ENCODE data around the gene CXCL9.
"Not testable (repeated sequence)": the region's sequence is repeated elsewhere in the genome, so short reads cannot be mapped to it uniquely, and the experiment has no call there.

Gene CXCL9

GRCh38 chr4:76011700-76012387, 4.5 kb upstream of the CXCL9 start:
- no peak for DNase-seq

DNA sequence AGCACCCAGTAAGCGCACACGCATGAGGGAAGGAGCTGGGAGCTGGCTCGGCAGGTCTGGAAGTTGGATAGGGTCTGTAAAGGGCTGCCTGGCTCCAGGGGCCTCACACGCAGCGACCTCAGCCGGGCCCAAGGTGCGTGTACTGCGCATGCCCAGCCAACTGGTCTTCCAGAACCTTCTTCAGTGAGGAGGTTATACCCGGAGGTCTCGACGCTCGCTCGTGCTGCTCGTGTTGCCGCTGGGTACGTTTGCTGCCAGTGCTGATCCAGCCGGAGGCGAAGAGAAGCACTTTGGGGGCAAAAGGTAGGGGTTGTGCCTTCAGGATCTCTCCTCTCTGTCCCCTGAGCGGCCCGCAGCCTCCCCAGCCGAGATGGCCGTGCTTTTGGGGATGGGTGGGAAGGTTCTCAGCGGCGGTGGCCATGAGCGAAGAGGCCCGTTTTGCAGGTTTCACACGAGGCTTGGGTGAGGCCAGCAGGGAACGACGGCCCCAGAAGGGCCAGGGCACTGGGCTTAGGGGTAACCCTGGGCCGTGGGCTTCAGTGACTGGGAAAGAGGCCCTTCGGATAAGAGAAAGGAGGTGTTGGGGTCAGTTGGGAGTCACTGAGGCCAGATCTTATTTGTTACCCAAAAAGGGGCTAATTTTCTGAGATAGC, 3.8 kb upstream of the CXCL9 start:
- no peak for DNase-seq

- DNase-seq, result no peak
Measured at GRCh38 chr4:76010576-76010975, 3.3 kb upstream of the CXCL9 start.

GRCh38 chr4:76009311-76009710, 2.0 kb upstream of the CXCL9 start:
- no peak for DNase-seq

GRCh38 chr4:76003620-76004019, 3.7 kb downstream of the CXCL9 start:
- DNase-seq, result no peak

GRCh38 chr4:76003035-76003434, 4.3 kb downstream of the CXCL9 start:
- DNase-seq, result no peak

DNA sequence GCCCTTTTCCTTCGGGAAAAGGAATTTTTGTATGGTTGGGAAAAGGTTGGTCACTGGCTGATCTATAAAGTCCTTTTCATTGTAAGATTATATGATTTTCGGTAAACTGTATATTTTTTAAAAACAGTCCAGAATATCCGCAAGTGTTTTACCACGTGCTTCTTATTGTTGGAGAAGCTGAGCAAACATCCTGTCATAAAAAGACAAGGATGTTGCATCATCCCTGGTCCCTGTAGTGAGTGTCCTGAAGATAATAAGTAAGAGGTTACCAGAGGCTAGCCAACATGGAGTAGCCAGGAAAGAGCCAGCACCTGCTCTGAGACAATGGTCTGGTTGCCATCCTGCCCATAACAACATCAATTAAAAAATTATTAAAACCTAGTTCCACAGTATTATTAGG, 5.1 kb downstream of the CXCL9 start:
- no peak for DNase-seq

- DNase-seq, result no peak
Measured at GRCh38 chr4:76001700-76002099, 5.6 kb downstream of the CXCL9 start.

DNA sequence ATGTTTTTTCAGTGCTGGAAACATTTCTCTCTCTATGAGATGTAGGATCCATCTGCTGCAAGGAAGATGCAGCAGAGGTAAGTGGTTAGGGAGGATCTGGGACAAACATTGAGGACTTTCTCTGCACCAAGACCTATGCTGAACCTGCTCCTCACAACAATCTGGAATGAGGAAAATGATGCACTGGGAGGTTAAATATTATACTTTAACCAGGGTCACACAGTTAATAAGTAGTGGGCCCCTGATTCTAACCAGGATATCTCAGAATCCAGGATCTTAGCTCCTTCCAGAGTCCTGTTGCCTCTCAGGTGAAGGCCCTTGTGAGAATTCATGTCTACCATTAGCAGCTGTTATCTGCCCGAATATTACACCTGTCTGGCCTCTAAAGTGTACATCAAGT, 7.0 kb downstream of the CXCL9 start:
- no peak for DNase-seq

DNA sequence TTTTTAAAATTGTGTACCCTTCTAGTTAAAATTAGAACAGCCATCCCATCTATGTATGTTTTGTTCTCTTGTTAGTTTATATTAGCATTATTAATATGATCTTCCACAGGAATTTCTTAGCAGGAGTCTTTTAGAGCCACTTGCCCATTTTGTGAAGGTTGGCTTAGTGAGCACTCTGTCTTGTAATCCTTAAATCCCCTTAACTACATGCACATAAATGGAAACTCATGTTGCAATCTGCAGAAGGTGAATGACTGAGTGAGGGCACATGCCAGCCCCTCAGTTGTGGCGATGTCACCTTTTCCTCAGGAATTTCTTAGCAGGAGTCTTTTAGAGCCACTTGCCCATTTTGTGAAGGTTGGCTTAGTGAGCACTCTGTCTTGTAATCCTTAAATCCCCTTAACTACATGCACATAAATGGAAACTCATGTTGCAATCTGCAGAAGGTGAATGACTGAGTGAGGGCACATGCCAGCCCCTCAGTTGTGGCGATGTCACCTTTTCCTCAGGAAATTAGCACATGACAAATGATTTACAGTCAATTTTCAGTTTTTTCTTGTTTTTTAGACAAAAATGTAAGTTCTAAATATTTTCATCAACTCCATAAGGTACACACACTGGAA, 8.7 kb downstream of the CXCL9 start:
- DNase-seq, result not testable (repeated sequence)

GRCh38 chr4:75997946-75998345, 9.4 kb downstream of the CXCL9 start:
- no peak for DNase-seq

GRCh38 chr4:75997081-75997480, 10.2 kb downstream of the CXCL9 start:
- no peak for DNase-seq

- DNase-seq, result peak; percentile 60
Measured at GRCh38 chr4:75995727-75996126, 11.6 kb downstream of the CXCL9 start.

DNA sequence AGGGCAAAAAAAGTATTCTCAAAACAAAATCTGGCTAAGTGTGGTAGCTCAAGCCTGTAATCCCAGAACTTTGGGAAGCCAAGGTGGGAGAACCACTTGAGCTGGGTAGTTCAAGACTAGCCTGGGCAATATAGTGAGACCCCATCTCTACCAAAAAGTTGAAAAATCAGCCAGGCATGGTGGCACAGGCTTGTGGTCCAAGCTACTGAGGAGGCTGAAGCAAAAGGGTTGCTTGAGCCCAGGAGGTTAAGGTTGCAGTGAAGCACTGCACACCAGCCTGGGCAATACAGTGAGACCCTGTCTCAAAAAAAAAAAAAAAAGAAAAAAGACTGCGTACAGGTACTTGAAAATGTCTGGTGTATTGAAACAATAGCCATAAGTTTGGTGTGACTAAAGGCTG, 14.8 kb downstream of the CXCL9 start:
- DNase-seq, result no peak

- DNase-seq, result peak; percentile 5
Measured at GRCh38 chr4:75989846-75990528, 17.3 kb downstream of the CXCL9 start.

GRCh38 chr4:75985116-75985515, 22.2 kb downstream of the CXCL9 start:
- DNase-seq, result no peak

DNA sequence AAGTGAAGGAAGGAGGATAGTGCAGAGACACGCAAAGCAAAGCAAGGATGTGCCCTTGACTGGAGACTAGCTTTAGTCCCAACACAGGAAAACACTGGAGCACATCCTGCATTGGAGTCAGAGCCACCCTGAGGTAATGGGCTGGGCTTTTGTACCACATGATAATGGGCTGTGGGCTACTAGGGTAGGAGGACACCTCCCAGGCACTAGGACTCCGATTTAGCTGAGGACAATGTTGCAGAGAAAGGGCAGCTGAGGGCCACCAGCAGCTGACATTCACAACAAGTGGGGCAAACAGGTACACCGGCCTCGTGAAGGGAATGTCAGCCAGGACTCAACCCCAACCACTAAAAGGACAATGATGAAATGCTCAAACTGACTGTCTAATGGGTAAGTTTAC, 26.7 kb downstream of the CXCL9 start:
- no peak for DNase-seq

GRCh38 chr4:75976177-75976576, 31.1 kb downstream of the CXCL9 start:
- DNase-seq, result no peak

DNA sequence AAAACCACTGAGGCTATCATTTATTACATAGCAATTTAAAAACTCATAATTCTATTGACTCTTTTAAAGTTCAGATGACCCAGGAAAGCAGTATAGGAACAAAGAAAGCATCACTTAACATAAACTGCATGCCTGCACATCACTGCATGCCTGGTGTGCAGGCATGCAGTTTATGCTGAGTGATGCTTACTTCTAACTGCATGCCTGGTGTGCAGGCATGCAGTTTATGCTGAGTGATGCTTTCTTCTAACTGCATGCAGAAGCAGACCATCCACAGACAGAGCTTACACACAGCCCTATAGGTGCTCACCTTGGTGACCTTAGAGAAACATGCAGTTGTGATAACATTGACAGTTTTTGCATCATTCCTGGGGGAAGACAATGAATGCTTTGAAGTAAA, 33.5 kb downstream of the CXCL9 start:
- no peak for DNase-seq

DNA sequence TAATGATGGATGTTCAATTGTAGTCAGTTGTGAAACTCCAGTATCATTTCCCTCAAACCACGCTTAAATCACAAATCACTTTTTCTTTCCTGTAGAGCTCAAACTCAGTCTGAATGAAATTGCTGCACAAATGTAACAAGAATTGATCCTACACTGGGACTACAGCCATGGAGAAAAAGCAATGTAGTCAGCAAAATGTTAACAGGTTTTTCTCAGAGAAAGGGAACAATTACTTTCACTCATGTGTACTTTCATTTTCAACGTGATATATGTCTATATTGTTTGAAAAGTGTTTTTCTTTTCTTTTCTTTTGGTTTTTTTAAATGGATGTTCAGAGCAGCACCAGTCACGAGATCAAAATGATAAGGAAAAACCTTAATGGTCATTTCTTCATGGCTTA, 39.2 kb downstream of the CXCL9 start:
- no peak for DNase-seq

DNA sequence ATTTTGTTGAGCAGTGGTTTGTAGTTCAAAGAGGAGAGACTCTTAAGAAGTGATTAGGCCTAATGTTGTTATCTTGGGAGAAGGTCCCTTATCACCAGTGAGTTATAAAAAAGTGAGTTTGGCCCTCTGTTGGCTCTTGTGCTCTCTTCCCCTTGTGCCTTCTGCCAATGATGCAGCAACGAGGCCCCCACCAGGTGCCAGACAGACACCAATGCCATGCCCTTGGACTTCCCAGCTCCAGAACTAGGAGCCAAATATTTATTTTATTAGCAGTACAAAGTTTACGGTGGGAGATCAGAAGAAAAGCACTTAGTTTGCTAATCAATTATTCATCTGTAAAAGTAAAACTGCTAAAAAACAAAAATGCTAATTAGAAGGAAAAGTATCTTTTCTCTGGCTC, 43.8 kb downstream of the CXCL9 start:
- no peak for DNase-seq

GRCh38 chr4:75962072-75962471, 45.2 kb downstream of the CXCL9 start:
- DNase-seq, result not testable (repeated sequence)

- DNase-seq, result not testable (repeated sequence)
Measured at GRCh38 chr4:75958546-75958945, 48.8 kb downstream of the CXCL9 start.

- DNase-seq, result not testable (repeated sequence)
Measured at GRCh38 chr4:75954811-75955210, 52.5 kb downstream of the CXCL9 start.

Data from retina (tissue), 1 donor.